Sigmoid colon (tissue), 7 donors: ENCODE results near the gene TMEM94. TPM values are rescaled to one million over a fixed set of nuclear protein-coding genes. Genes with fewer than 3 reads are reported as not detected.

ENCODE experiments used
- DNase-seq: peaks from one replicate; pipeline ENCODE4 v3.0.0-alpha.2; 2019
- H3K27ac ChIP-seq, 4 donors: fragments of 200-600 bp; sonication (generic); one replicate each; pipeline ENCODE4 v1.5.1; 2016 to 2019; ENCODE audit warnings: mild to moderate bottlenecking in 1 of 4
- H3K27me3 ChIP-seq, 3 donors: fragments of 200-600 bp; sonication (generic); one replicate each; pipeline ENCODE4 v1.5.1; 2019; ENCODE audit warnings: mild to moderate bottlenecking in 1 of 3
- H3K36me3 ChIP-seq, 4 donors: fragments of 200-600 bp; sonication (generic); one replicate each; pipeline ENCODE4 v1.5.1; 2016 to 2019
- H3K4me1 ChIP-seq, 4 donors: fragments of 200-600 bp; sonication (generic); one replicate each; pipeline ENCODE4 v1.5.1; 2017 to 2019
- H3K4me3 ChIP-seq, 4 donors: fragments of 200-600 bp; sonication (generic); one replicate each; pipeline ENCODE4 v1.5.1; 2017 to 2019; ENCODE audit warnings: mild to moderate bottlenecking in 2 of 4, moderate library complexity in 1 of 4
- H3K9me3 ChIP-seq, 4 donors: fragments of 200-600 bp in 3 of 4; sonication (generic) in 3 of 4; one replicate each; pipeline versions ENCODE4 v1.5.1 to v1.6.1; 2013 to 2019
- CTCF ChIP-seq, 4 experiments: fragments of 450-650 bp in 3 of 4; fragments of 200-600 bp in 1 of 4; IDR thresholded peaks; one replicate each; pipeline ENCODE4 v1.5.1; 2016 to 2019; ENCODE audit warnings: antibody characterized with exemption in 4 of 4, mild to moderate bottlenecking in 3 of 4, moderate library complexity in 2 of 4
- EP300 ChIP-seq, 4 donors: sonication (generic); formaldehyde crosslinking; IDR thresholded peaks; one replicate each; pipeline ENCODE4 v1.6.1; 2017; ENCODE audit warnings: antibody characterized with exemption in 4 of 4
- POLR2A ChIP-seq, 2 donors: fragments of 450-650 bp; IDR thresholded peaks; one replicate each; pipeline ENCODE4 v1.6.1; 2016; ENCODE audit warnings: antibody characterized with exemption in 2 of 2, mild to moderate bottlenecking in 2 of 2, moderate library complexity in 2 of 2
- POLR2AphosphoS5 ChIP-seq, 4 donors: sonication (generic); formaldehyde crosslinking; IDR thresholded peaks; one replicate each; pipeline ENCODE4 v1.6.1; 2017; ENCODE audit warnings: antibody characterized with exemption in 4 of 4
- WGBS, 2 donors: extraction: QIAGEN DNeasy Blood & Tissue Kit; methylation state at CpG; one replicate each; pipeline ENCODE4 v1.1.7; 2013; 5-methylcytosine and 5-hydroxymethylcytosine counted together
- intact Hi-C: fragments of 100-400 bp; cut with DNase I; formaldehyde crosslinking; loops from one replicate; pipeline ENCODE4 v1.15.1; 2023
- polyA plus RNA-seq, 3 donors: library from polyadenylated mRNA; stranded (reverse); fragments of 200-250 nt; gene quantifications; one replicate each; pipeline ENCODE4 v1.2.3, GENCODE V29; 2013
- total RNA-seq, 4 donors: library from RNA; depleted of rRNA; stranded (reverse); fragments of >200 nt; gene quantifications; one replicate each; pipeline ENCODE4 v1.1.0, GENCODE V29; 2016
- donor health status: healthy with polysubstance abuse.
- donor health status: Bipolar disorder and iron deficiency.
- donor health status: healthy.

The TMEM94 gene
- total and polyA plus RNA-seq, 7 donors, result 6.2 to 74.8 (median 31.3) TPM

DNA sequence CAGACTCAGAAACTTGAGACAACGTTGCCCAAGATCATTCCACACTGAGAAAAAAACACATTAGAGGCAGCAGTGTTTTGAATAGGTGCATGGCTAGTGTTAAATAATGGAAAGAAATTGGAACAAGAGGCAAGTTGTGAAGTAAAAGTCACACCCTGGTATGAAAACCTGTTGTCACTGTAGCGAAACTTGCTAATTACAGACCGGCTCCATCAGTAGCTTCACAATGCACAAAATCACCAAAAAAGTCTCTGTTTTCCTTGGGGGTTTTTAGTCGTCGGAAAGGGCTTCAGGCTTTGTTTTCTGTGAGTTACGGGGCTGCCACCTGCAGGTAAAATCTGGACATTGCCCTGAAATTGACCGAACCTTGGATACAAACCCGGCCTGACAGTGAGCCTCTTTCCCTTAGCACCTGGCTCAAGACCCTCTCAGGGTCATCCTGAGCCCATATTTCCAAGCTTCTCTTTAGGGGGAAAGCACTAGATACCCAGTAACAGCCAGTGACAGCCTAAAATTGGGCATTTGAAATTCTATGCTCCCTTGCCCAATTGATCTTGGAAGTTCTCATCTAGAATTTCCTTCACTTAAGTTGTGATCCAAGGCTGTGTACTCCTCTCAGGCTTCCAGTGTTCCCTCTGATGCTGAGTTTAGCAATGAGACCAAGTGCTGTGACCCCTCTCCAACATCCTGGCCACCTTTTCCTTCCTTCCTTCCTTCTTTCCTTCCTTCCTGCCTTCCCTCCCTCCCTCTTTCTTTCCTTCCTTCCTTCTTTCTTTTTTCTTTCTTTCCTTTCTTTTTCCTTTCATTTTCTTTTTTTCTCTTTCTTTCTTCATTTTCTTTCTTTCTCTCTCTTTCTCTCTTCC, 43.7 kb upstream of the TMEM94 start:
- Histone ChIP-seq H3K27me3 (no peaks in the 10 kb centered on the region), H3K36me3 (no peaks in the 10 kb centered on the region), H3K4me1 (peaks cover 0 to 8% (median 2%) of the 10 kb centered on the region in 4 donors), H3K4me3 (peak overlapping the region in 3 of 4 donors; percentile 8 to 29 (median 28)), H3K27ac (peak overlapping the region in 1 of 4 donors; percentile 42), H3K9me3 (no peaks in the 10 kb centered on the region)
- peak; percentile 74 for DNase-seq
- TF ChIP-seq EP300 (IDR thresholded peaks at IDR 0.05), result no peak
- no peak for TF ChIP-seq POLR2AphosphoS5 (IDR thresholded peaks at IDR 0.05)
- TF ChIP-seq CTCF (IDR thresholded peaks at IDR 0.05), result peak; percentile 63 to 85 (median 80)
- TF ChIP-seq POLR2A (IDR thresholded peaks at IDR 0.05), result no peak
- intact Hi-C loops, result loop anchor here (1.0 kb wide), 1 partner anchor 89 kb away; no protein-coding TSS in a partner anchor
- 1 to 2% methylated on average over 8 of the region's 8 CpGs for WGBS, 2 donors

GRCh38 chr17:75414488-75414887, 41.9 kb upstream of the TMEM94 start:
- Histone ChIP-seq H3K36me3 (no peaks in the 10 kb centered on the region), H3K27ac (no peak overlapping the region), H3K9me3 (no peaks in the 10 kb centered on the region), H3K27me3 (no peaks in the 10 kb centered on the region), H3K4me1 (peaks cover 0 to 8% (median 2%) of the 10 kb centered on the region in 4 donors), H3K4me3 (no peak overlapping the region)
- DNase-seq, result no peak
- TF ChIP-seq POLR2A (IDR thresholded peaks at IDR 0.05) (no peak), EP300 (IDR thresholded peaks at IDR 0.05) (no peak), POLR2AphosphoS5 (IDR thresholded peaks at IDR 0.05) (no peak), CTCF (IDR thresholded peaks at IDR 0.05) (no peak)
- 75 to 91% methylated on average over 1 of the region's 1 CpG for WGBS, 2 donors
- intact Hi-C loops, result no loop called here

- no peak overlapping the region for H3K4me3 ChIP-seq
- no peak for DNase-seq
- H3K27me3 ChIP-seq, result no peaks in the 10 kb centered on the region
- H3K4me1 ChIP-seq, result peaks cover 0 to 8% (median 2%) of the 10 kb centered on the region in 4 donors
- 89 to 94% methylated on average over 9 of the region's 9 CpGs for whole genome bisulfite sequencing, 2 donors
- no peaks in the 10 kb centered on the region for H3K9me3 ChIP-seq
- intact Hi-C loops, result no loop called here
- no peak overlapping the region for H3K27ac ChIP-seq
- H3K36me3 ChIP-seq, result no peaks in the 10 kb centered on the region
- TF ChIP-seq POLR2A (IDR thresholded peaks at IDR 0.05), result no peak
- no peak for TF ChIP-seq POLR2AphosphoS5 (IDR thresholded peaks at IDR 0.05)
- TF ChIP-seq EP300 (IDR thresholded peaks at IDR 0.05), result no peak
- TF ChIP-seq CTCF (IDR thresholded peaks at IDR 0.05), result no peak
Measured at GRCh38 chr17:75416006-75416405, 40.4 kb upstream of the TMEM94 start.

GRCh38 chr17:75417054-75417580, 39.3 kb upstream of the TMEM94 start:
- no peak overlapping the region for H3K27ac ChIP-seq
- no peaks in the 10 kb centered on the region for H3K27me3 ChIP-seq
- TF ChIP-seq POLR2AphosphoS5 (IDR thresholded peaks at IDR 0.05) (no peak), CTCF (IDR thresholded peaks at IDR 0.05) (no peak), POLR2A (IDR thresholded peaks at IDR 0.05) (no peak), EP300 (IDR thresholded peaks at IDR 0.05) (no peak)
- H3K4me3 ChIP-seq, result no peak overlapping the region
- DNase-seq, result no peak
- intact Hi-C loops, result no loop called here
- no peaks in the 10 kb centered on the region for H3K36me3 ChIP-seq
- H3K4me1 ChIP-seq, result peaks cover 0 to 7% (median 2%) of the 10 kb centered on the region in 4 donors
- H3K9me3 ChIP-seq, result no peaks in the 10 kb centered on the region
- WGBS, 2 donors, result 41 to 68% methylated on average over 9 of the region's 9 CpGs
